GM19023 (cell line): ENCODE data around the gene DDX1.
"Not testable (repeated sequence)": the region's sequence is repeated elsewhere in the genome, so short reads cannot be mapped to it uniquely, and the experiment has no call there.

Experiments used
- ATAC-seq: cut with Tn5 transposase; IDR thresholded peaks from one replicate; pipeline ENCODE4 v1.9.1; 2021; ENCODE audit warnings: mild to moderate bottlenecking, moderate library complexity; ENCODE audit not compliant: unreplicated experiment

Gene DDX1

GRCh38 chr2:15614545-15615300, 23.1 kb downstream of the DDX1 start:
- no peak for ATAC-seq

DNA sequence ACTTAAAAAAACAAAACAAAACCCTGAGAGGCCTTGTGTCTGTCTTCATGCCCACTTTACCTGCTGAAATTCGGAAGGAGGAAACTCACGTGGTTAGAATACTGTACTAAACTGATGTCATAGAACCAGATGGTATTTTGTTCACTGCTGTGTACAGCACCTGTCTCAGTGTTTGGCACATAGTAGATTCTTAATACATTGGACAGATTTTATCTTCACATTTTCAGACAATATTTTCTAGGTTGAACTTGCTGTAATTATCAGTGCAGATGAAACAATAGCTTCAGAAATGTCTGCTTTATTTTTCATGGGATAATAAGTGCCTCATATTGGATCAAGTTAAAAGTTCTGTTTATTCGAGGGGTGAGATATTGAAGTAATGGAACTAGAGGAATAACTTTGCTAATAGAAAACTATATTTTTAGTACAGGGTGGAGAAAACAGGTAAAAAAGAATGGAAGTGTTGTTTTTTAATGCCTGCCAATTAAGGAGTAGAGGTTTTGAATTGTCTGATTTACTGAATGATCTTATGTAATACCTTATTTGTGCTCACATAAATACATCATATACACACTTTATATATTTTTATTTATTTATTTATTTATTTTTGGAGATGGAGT, 23.7 kb downstream of the DDX1 start:
- ATAC-seq: no peak

- ATAC-seq: no peak
Observed at GRCh38 chr2:15616429-15616828, 24.8 kb downstream of the DDX1 start.

DNA sequence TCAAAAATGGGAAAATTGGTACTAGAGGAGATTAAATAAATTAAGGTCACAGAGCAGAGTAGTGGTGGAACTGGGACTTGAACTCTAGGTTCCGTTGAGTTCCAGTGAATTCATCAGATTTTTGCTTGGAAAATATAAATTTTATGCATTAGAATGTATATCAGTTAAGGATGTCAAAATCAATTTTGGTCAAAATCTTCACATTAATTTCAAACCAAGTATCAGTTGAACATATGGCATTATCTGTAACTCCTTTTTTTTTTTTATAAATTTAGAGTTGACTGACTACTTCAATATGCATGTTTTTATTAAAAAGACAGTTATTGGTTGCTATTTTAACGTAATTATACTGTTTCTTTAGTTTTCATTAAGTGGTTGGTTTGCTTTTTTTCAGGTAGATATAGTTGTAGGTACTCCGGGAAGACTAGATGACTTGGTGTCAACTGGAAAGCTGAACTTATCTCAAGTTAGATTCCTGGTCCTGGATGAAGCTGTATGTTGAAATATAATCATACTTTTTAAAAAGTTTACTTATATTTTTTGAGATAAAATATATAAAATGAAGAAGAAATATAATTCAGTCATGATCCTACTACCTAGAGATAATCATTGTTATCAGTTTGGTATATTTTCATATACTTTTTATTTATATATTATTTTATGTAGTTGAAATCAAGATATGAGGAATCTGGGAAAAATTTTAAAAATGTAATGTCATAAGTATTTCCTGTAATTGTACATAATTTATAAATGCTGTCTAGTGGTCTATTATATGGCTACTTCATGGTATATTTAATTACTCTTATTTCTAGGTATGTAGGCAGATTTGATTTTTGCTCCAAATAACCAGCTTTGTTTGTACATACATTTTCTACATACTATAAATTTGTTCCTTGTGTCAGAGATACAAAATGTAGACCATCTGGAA, 25.4 kb downstream of the DDX1 start:
- no peak for ATAC-seq

- no peak for ATAC-seq
Observed at GRCh38 chr2:15617778-15618448, 26.2 kb downstream of the DDX1 start.

DNA sequence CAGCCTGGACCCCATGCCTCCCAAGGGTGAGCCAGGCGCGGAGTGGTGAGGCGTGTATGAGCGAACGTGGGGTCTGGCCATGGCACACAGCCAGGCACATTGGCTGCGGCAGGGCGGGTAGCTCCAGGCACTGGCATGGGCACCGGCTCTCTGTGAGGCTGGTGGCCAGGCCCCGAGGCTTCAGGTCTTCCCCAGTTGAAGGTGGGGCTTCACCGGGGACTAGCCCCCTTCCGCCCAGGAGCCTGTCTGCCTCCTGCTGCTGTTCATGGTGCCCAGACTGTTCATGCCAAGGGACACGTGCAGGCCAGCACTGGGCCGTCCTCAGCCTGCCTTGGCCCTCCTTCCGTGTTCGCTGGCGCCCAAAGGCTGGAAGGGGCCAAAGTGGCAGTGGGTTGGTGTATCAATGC, 26.8 kb downstream of the DDX1 start:
- no peak for ATAC-seq

DNA sequence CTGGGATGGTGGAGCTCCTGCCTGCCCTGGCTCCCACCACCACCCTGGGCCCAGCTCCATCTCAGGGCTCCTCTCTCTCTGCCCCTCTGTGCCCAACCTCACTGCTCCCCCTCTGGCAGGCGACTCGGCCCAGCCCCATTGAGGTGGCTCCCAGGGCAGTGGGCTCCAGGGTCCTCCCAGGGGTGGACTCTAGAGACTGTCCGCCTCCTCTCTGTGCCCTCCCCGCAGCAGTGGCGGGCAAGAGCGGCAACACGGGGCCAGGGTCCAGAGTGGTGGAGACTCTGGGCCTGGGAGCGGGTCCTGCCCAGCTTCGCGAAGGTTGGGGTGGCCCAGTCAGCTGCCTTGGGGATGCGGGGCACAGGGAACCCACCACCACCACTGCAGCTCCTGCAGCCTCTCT, 27.4 kb downstream of the DDX1 start:
- no peak for ATAC-seq

DNA sequence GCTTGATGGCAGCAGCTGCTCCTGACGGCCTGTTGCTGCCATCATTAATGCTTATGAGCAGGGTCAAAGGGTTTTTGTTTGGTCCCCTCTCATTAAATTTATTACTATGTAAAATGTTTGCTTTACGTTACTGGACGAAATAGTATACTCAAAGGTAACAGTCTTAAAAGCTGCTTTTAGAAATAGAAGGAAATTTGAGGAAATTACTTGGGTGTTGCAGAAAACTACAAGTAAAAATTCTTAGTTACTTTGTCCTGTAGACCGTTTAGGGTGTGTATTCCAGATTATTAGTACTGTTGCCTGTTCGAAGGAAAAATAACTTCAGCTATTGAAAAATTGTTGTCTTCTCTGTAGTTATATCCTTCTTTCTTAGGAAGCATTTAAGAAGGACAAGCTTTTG, 27.8 kb downstream of the DDX1 start:
- ATAC-seq: no peak

- no peak for ATAC-seq
Observed at GRCh38 chr2:15619938-15620337, 28.3 kb downstream of the DDX1 start.

- no peak for ATAC-seq
Observed at GRCh38 chr2:15620340-15620739, 28.7 kb downstream of the DDX1 start.

- no peak for ATAC-seq
Observed at GRCh38 chr2:15620857-15621471, 29.3 kb downstream of the DDX1 start.

GRCh38 chr2:15621472-15621870, 29.8 kb downstream of the DDX1 start:
- not testable (repeated sequence) for ATAC-seq

GRCh38 chr2:15622214-15622613, 30.5 kb downstream of the DDX1 start:
- ATAC-seq: no peak

DNA sequence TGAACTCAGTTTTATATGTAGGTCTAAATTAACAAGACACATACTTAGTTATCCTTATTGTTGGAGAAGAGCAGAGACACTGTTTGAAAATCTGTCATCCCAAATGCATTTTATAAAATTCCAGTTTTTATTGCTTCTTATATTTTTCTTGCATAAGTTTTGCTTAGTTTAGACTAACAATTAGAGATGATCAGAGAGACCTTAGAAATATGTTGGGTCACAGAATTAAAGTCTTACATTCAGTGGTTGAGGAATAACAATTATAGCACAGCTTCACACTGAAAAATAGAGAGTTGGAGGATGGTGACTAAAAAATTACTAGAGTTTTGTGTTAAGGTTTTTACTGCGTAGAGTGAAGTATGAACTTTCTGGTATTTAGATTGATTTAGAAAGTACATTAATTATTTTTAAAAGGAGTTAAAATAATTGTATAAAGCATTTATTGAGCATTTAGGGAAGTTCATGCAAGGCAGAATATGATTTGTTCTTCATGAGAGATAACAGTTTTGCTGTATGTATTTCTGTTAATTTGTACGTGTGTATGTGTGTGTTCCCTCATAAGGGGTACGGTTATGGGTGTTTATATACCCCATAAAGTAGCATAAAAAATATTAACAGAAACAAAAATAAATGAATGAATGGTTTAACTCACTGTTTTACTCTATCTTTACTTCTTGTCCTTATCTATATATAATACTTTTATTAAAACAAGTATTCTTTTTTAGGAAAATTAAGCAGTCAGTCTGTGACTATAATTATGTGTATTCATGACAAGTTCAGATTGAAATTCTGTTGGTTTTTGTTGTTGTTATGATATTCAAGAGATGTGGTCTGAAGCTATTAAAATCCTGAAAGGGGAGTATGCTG, 31.2 kb downstream of the DDX1 start:
- no peak for ATAC-seq

DNA sequence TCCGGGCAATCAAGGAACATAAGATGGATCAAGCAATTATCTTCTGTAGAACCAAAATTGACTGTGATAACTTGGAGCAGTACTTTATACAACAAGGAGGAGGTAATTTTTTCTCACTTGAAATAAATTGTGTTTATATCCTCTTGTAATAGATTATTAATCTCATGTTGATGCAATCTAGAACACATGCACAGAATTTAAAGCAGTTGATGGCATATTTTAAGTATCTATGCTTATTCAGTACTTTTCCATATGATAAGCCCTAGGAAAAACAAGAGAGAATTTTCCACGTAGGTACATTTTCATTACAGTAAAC, 31.8 kb downstream of the DDX1 start:
- no peak for ATAC-seq

DNA sequence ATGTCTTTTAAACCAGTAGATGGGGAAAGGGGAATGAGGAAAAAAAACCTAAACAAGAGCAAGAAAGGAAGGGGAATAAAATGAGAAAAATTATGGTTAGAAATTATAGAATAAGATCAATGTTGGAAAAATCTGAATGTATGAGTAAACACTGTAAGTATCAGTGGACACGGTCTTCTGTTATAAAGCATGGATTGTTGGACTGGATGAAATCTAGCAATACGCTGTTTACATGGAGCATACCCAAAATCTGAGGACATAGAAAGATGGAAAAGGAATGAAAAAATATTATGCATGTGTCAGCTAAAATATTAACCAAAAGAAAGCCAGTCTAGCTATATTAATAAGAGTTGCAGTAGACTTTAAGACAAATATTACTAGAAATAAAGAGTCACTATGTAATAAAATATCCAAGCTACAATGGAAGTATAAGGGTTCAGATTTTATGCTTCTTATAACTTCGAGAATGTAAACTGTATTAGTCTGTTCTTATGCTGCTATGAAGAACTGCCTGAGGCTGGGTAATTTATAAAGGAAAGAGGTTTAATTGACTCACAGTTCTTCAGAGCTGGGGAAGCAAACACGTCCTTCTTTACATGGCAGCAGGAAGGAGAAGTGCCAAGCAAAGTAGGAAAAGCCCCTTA, 32.4 kb downstream of the DDX1 start:
- no peak for ATAC-seq

- no peak for ATAC-seq
Observed at GRCh38 chr2:15624903-15625302, 33.2 kb downstream of the DDX1 start.

- ATAC-seq: no peak
Observed at GRCh38 chr2:15625344-15626036, 33.8 kb downstream of the DDX1 start.

- no peak for ATAC-seq
Observed at GRCh38 chr2:15626126-15626525, 34.5 kb downstream of the DDX1 start.
